GM12892 (cell line): ENCODE measurements around the gene SLC35F1.

Experiments
- POLR2A ChIP-seq: IDR thresholded peaks from 2 replicates; pipeline ENCODE4 v1.6.1; 2011; ENCODE audit warnings: low read depth, low read length, control low read depth
- POLR2AphosphoS5 ChIP-seq: IDR thresholded peaks from 2 replicates; pipeline ENCODE4 v1.6.1; 2011; ENCODE audit warnings: low read depth, low read length, control low read depth
- TAF1 ChIP-seq: IDR thresholded peaks from 2 replicates; pipeline ENCODE4 v1.6.1; 2011; ENCODE audit warnings: low read depth, mild to moderate bottlenecking, control low read depth, low read length, borderline replicate concordance

DNA sequence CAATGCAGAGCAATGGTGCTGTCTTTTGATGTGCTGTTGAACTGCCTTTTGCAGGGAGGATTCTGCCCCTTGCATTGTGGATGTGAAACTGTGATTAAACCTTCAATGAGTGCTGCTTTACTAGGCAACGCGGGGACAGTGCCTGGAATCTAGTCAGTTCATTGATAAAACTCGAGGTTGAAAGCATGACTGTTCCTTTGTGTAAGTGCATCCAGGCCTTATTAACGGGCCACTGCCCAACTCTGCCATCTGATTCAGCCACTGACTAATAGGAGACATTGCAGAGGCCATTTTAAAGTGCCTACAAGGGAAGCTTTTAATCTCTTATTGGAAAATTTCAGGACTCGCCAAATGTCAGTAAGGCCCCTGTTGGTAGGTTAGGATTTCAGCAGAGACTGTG lies 49.3 kb downstream of the SLC35F1 start:
- TF ChIP-seq POLR2A (no peak), POLR2AphosphoS5 (no peak), TAF1 (no peak)
